Activated gamma-delta T cell treated with Interleukin-2 at 50 U/mL for 16 hours (primary cell): ENCODE results near the gene PLXNA2.

ENCODE experiments used
- DNase-seq: peaks from one replicate; pipeline ENCODE4 v3.0.0-alpha.2; 2020

The PLXNA2 gene

DNA sequence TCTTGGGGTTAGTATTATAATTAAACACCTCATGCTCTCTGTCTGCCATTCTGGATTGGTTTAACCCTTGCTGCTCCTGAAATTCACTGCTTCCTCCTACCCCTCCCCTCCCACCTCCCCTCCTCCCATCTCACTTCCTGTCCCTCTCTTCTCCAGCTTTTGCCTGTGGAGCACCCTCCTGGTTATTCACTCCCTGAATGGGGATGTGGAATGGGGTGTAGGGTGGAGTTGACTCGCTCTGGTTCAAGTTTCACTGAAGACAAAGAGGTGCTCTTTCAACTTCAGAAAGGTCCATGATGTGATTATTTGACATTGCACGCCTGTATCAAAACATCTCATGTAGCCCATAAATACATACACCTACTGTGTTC lies 160.5 kb downstream of the PLXNA2 start:
- DNase-seq = no peak

DNA sequence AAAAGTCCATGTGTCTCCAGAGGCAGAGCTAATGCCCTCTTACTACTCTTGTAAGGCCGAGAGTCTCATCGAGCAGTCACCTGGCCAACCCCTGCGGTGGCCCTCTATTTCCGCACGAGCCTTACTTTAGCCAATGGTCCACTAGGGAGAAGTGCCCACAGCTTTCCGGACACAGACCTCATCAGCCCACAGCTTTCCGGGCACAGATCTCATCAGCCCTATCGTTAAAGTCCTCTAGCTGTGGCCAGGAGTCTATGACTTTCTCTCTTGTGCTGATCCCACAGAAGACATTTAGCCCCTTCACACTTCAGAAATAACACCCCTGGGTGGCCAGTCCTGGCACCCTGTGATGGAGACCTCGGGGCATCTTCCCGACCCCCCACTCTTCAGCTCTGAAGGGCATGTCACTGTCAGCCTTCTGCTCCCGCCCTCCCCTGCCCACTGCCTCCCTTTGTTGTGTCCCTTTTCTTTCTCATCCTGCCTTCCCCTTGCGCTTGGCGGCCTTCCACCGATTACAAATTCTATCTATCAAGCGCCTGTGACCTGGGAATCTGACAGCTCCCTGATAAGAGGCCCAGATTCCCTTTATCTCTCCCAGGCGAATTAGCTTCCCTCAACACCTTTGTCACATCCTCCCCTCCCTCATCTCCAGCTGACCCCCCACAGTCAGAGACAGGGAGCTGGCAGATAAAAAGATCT lies 161.0 kb downstream of the PLXNA2 start:
- DNase-seq = no peak

DNA sequence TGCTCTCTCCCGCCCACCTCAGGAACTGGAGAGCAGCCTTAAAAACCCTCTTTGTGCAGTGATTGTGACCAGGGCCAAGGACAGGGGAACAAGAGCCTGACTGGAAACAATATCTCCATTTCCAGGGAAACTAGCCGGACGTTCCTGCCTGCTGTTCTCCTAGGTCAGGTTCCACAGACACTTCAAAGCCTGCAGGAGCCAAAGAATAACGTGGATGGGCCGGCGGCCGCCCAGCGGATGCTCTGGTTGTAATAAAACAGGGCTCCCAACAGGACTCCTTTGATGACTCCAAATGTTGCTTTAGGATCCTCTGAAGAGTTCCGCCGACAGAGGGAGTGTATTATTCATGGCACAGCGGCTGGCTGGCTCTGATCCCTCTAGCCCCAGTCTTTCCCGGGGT lies 162.2 kb downstream of the PLXNA2 start:
- DNase-seq = no peak

DNA sequence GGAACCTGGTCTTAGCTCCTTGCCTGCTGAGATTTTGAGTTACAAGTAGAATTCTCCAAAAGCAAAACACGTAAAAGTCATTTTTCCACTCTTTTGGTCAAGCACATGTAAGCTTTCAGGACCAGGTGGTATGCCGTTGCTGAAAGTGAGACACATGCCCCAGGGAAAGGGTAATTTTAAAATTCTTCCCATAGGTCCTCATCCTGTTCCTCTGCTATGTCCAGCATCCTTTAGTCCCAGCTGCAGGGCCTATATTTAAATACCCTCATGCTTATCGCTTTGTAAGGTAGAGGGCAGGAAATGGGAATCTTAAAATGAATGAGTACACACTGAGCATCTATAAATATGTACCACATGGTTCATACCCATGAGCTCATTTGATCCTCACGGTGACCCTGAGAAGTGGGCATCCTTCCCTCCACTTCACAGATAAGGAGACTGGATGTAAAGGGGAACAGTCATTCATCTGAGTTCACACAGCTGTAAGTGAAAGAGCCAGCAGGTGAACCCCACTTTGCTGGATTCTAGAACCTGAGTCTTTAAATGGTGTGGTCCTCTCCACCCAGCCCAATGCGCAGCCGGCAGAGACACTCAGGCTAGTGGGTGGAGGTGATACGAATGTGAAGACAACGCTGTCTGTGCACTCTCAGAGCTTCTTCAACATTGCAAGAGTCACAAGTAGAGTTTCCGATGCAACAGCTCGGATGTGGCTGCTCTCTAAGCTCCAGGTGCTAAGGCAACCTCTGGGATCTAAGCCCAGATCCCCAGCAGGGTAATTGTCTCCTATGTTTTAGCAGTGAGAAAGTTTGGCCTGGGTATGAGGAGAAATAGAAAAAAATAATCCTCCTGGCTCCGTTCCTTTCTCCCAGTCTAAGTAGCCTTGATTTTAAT lies 163.5 kb downstream of the PLXNA2 start:
- no peak for DNase-seq

GRCh38 chr1:208079161-208079560 lies 165.0 kb downstream of the PLXNA2 start:
- no peak for DNase-seq

GRCh38 chr1:208078752-208079151 lies 165.4 kb downstream of the PLXNA2 start:
- no peak for DNase-seq

GRCh38 chr1:208077232-208078075 lies 166.7 kb downstream of the PLXNA2 start:
- no peak for DNase-seq

- no peak for DNase-seq
Observed at GRCh38 chr1:208074353-208074752, 169.8 kb downstream of the PLXNA2 start.

- no peak for DNase-seq
Observed at GRCh38 chr1:208071435-208072031, 172.7 kb downstream of the PLXNA2 start.

GRCh38 chr1:208069908-208070307 lies 174.3 kb downstream of the PLXNA2 start:
- DNase-seq = no peak

GRCh38 chr1:208069317-208069716 lies 174.9 kb downstream of the PLXNA2 start:
- DNase-seq = no peak

- no peak for DNase-seq
Observed at GRCh38 chr1:208068908-208069307, 175.3 kb downstream of the PLXNA2 start.

DNA sequence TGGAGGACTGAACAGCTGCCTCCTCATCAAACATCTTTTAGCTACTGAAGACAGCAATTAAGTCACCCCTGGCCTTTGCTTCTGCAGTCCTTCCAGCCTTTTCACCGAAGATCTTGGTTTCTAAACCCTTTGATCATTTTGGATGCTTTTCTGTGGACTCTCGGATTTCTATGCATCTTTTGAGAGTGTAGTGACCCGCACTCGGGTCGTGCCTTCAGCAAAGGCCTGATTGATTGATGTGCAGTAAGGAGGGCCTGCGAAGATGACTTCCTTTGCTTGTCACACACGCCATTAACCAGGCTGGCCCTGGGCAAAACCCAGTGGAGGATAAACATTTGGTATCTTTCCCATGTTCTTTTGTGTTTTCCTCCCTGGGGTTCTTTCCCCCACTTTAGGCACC lies 175.8 kb downstream of the PLXNA2 start:
- DNase-seq = no peak

GRCh38 chr1:208066583-208066982 lies 177.6 kb downstream of the PLXNA2 start:
- no peak for DNase-seq

- no peak for DNase-seq
Observed at GRCh38 chr1:208065862-208066261, 178.3 kb downstream of the PLXNA2 start.

DNA sequence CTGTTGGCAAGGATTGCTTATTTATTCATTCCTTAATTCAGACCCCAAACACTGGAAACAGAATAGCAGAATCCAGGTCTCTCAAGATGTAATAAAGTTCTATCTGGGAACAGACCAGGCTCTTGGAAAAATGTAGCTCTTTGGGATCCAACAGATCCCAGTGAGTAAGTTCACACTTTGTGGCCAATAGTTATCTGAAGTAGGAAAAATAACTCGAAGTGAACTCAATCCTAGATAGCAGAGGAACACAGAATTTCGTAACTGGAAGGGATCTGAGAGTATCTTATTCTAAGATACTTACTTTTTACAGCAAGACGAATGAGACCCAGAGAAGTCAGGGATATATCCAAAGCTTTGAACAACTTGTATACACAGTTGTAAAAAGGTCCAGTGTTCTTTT lies 182.6 kb downstream of the PLXNA2 start:
- no peak for DNase-seq

DNA sequence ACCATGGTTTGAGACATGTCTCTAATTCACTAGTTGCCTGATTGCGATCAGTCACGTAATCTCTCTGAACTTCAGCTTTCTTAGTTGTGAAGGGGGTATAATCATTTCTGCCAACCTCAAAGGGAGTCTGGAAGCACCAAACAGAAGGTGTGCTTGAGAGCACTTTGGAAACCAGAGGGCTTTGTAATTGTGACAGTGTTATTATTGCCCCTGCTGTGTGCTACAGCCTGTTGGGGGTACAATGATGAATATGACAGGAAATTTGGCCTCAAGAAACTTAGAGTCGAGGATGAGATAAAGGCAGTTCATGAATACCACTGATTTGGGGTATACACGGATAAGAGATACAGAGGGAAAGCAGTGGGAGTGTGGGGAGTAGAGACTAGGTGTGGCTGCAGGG lies 183.1 kb downstream of the PLXNA2 start:
- DNase-seq = no peak

DNA sequence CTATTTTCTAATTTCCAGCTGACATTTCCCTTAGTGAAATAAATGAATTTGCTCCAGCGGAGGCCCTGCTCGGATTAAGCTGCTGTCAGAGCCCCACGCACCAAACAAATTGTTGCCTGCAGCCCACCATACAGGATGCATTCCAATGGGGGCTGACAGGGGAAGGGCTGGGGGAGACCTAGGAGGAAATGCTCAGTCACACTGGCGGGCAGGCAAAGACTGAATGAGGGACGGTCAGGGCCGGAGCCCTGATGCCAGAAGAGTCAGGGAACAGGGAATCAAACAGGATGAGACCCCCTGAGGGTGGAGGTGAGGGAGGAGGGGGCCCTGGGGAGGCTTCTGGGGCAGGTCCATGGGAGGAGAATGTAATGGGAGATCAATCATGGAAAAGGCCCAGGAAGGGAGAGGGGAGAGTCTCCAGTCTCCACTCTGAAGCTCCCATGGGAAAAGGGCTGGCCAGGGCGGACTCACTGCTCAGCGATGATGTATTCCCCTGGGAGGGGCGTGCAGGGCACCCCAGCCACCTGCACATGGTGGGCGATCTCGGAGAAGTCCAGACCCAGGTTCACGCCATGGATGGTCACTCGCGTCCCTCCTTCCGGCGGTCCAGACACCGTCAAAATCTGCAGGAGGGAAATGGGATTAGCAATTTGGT lies 183.8 kb downstream of the PLXNA2 start:
- DNase-seq = no peak

DNA sequence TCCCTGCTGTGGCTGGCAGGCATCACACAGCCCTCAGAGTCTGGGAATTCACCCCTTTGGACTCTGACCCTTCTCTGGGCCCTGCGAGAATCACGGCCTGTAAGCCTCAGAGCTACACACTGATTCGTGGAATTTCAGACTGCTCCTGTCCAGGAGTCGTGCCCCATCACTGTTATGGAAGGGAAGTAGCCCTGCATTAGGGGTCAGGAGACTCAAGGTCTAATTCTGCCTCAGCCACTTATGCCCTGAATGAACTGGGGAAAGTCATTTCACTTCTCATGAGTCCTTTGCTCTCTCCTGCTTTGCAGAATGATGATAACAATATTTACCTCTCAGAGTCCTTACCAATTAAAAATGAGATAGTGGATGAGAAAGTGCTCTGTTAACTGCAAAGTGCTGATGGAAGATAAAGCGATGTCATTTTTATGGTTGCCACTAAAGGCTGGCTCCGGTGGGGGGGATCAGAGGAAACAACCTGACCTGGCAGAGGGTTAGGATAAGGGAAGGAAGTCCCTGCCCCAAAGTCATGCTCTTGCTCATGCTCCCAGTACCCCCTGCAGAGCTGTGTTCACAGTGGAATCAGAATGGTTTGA lies 184.7 kb downstream of the PLXNA2 start:
- DNase-seq = no peak

GRCh38 chr1:208058756-208059155 lies 185.4 kb downstream of the PLXNA2 start:
- no peak for DNase-seq

- DNase-seq = no peak
Observed at GRCh38 chr1:208058267-208058666, 185.9 kb downstream of the PLXNA2 start.

DNA sequence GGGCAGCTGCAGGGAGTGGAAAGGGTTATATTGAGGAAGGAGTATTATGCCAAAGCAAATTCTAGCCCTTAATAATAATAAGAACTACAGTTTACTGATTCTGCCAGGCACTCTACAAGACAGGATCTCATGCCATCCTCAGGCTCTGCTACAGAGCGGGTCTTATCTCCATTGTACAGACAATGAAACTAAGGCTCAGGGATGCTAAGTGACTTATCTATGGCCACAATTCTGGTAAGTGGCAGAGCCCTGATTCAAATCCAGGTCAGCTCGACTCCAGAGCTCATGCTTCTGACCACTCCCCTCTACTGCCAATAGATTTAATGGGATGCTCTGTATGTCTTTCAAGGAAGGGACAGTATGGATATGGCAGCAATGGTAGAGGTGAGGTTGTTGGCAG lies 187.1 kb downstream of the PLXNA2 start:
- DNase-seq = no peak
